Esophagus muscularis mucosa (tissue), 4 donors: ENCODE data around the gene RWDD1. TPM values are rescaled to one million over a fixed set of nuclear protein-coding genes. Genes with fewer than 3 reads are reported as not detected.
A peak's percentile ranks its signal among the peaks of the same experiment; 100 is the strongest.

Experiments used
- DNase-seq: peaks from one replicate; pipeline ENCODE4 v3.0.0-alpha.2; 2017; ENCODE audit errors: extremely low spot score
- H3K27ac ChIP-seq, 4 donors: fragments of 200-600 bp; sonication (generic); replicated peaks in 1 of 4; 1 replicate in 3 of 4; 2 replicates in 1 of 4; pipeline ENCODE4 v1.5.1; 2016 to 2019; ENCODE audit warnings: mild to moderate bottlenecking in 1 of 4
- H3K27me3 ChIP-seq, 4 donors: fragments of 200-600 bp; sonication (generic); one replicate each; pipeline versions ENCODE4 v1.5.1 to v1.6.0; 2016 to 2019
- H3K36me3 ChIP-seq, 4 donors: fragments of 200-600 bp; sonication (generic); one replicate each; pipeline ENCODE4 v1.5.1; 2016 to 2019
- H3K4me1 ChIP-seq, 4 donors: fragments of 200-600 bp; sonication (generic); one replicate each; pipeline ENCODE4 v1.5.1; 2016 to 2019
- H3K4me3 ChIP-seq, 4 donors: fragments of 200-600 bp; sonication (generic); 1 replicate in 2 of 4; 2 replicates in 2 of 4; pipeline ENCODE4 v1.5.1; 2016 to 2019; ENCODE audit warnings: mild to moderate bottlenecking in 4 of 4, moderate library complexity in 1 of 4
- H3K9me3 ChIP-seq, 4 donors: fragments of 200-600 bp; sonication (generic); 1 replicate in 3 of 4; 2 replicates in 1 of 4; pipeline ENCODE4 v1.5.1; 2016 to 2019
- EP300 ChIP-seq: sonication (generic); formaldehyde crosslinking; IDR thresholded peaks from one replicate; pipeline ENCODE4 v1.6.1; 2017; ENCODE audit warnings: antibody characterized with exemption
- POLR2A ChIP-seq: fragments of 450-650 bp; IDR thresholded peaks from one replicate; pipeline ENCODE4 v1.6.1; 2017; ENCODE audit warnings: antibody characterized with exemption, moderate library complexity, mild to moderate bottlenecking, low read depth
- POLR2AphosphoS5 ChIP-seq, 2 donors: sonication (generic); formaldehyde crosslinking; IDR thresholded peaks; one replicate each; pipeline ENCODE4 v1.6.1; 2017; ENCODE audit warnings: antibody characterized with exemption in 2 of 2
- WGBS: methylation state at CpG from one replicate; pipeline ENCODE4 v1.1.5; 2018; 5-methylcytosine and 5-hydroxymethylcytosine counted together
- intact Hi-C: fragments of 100-400 bp; cut with DNase I; formaldehyde crosslinking; loops from one replicate; pipeline ENCODE4 v1.15.1; 2023
- total RNA-seq, 4 donors: library from RNA; depleted of rRNA; stranded (reverse); fragments of >200 nt; gene quantifications; one replicate each; pipeline versions ENCODE4 v1.1.0 to v1.2.1, GENCODE V29; 2016
- TF ChIP-seq, protein P1 (sequence below), 3 experiments: fragments of 200-600 bp in 2 of 3; fragments of 450-650 bp in 1 of 3; sonication (generic) in 2 of 3; IDR thresholded peaks; one replicate each; pipeline ENCODE4 v1.5.1; 2017 to 2019; ENCODE audit warnings: antibody characterized with exemption in 3 of 3, mild to moderate bottlenecking in 2 of 3, moderate library complexity in 1 of 3

RWDD1 gene
- total RNA-seq, 4 donors from 2014 or later, result 44.1 to 76.4 (median 53.3) TPM

DNA sequence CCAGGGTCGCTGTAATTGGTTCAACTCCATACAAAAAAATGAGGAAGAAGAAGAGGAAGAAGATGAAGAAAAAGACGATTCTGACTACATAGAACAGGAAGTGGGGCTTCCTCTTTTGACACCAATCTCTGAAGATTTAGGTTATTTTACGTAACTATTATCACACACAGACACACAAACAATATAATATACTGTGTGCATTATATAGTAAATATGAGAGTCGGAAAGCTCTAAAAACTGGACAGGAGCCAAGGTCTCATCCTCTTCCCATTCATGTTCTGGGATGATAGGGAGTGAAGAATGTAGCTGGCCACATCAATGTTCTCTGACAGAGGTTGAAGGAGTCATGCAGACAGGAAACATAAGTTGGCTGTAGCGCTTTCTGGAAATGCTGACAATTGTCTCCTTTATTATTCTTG, 58.3 kb downstream of the RWDD1 start:
- peaks cover 8 to 24% (median 11%) of the 10 kb centered on the region in 4 donors for H3K36me3 ChIP-seq
- H3K27me3 ChIP-seq, result no peaks in the 10 kb centered on the region
- DNase-seq, result no peak
- intact Hi-C loops, result no loop called here
- no peaks in the 10 kb centered on the region for H3K4me1 ChIP-seq
- TF ChIP-seq POLR2AphosphoS5 (IDR thresholded peaks at IDR 0.05) (no peak), EP300 (no peak), POLR2A (no peak)
- TF ChIP-seq, protein P1, sequence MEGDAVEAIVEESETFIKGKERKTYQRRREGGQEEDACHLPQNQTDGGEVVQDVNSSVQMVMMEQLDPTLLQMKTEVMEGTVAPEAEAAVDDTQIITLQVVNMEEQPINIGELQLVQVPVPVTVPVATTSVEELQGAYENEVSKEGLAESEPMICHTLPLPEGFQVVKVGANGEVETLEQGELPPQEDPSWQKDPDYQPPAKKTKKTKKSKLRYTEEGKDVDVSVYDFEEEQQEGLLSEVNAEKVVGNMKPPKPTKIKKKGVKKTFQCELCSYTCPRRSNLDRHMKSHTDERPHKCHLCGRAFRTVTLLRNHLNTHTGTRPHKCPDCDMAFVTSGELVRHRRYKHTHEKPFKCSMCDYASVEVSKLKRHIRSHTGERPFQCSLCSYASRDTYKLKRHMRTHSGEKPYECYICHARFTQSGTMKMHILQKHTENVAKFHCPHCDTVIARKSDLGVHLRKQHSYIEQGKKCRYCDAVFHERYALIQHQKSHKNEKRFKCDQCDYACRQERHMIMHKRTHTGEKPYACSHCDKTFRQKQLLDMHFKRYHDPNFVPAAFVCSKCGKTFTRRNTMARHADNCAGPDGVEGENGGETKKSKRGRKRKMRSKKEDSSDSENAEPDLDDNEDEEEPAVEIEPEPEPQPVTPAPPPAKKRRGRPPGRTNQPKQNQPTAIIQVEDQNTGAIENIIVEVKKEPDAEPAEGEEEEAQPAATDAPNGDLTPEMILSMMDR (IDR thresholded peaks at IDR 0.05), result no peak
- H3K4me3 ChIP-seq, result no peak overlapping the region
- 56% methylated on average over 5 of the region's 5 CpGs for WGBS
- no peak overlapping the region for H3K27ac ChIP-seq
- no peaks in the 10 kb centered on the region for H3K9me3 ChIP-seq

DNA sequence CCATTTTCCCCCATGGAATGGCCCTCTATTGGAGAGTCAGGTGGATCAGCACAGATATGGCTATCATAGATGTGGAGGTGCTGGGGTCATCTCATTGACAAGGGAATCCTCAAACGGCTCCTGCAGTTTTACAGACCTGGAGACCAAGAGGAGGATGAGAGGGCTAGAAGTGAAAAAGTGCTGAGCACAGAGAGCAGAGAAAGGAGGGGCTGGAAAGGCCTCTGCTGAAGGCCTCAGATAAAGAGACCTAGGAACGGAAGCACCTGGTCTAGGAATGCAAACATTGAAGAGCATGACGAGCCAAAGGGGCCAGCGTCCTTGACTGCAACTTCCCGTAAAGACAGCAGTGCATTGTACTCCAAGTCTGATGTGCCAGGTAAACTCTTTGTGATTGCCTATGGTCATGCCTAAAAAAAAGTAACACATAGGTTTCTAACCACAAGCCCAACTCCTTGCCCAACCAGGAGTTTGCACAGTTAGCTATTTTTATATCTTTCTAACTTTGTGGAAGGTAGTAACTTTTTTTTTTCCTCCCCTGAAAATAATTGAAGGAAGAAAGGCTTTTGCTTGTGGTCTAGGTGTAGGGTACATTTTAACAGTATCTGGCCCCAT, 60.2 kb downstream of the RWDD1 start:
- Histone ChIP-seq H3K27ac (no peak overlapping the region), H3K9me3 (no peaks in the 10 kb centered on the region), H3K4me3 (no peak overlapping the region), H3K4me1 (no peaks in the 10 kb centered on the region), H3K36me3 (peaks cover 8 to 27% (median 13%) of the 10 kb centered on the region in 4 donors), H3K27me3 (no peaks in the 10 kb centered on the region)
- DNase-seq, result no peak
- intact Hi-C loops, result no loop called here
- WGBS, result 57% methylated on average over 5 of the region's 5 CpGs
- TF ChIP-seq POLR2AphosphoS5 (IDR thresholded peaks at IDR 0.05), result peak in 1 of 2 donors; percentile 6
- no peak for TF ChIP-seq POLR2A
- TF ChIP-seq EP300, result no peak
- TF ChIP-seq, protein P1 (IDR thresholded peaks at IDR 0.05), result no peak

DNA sequence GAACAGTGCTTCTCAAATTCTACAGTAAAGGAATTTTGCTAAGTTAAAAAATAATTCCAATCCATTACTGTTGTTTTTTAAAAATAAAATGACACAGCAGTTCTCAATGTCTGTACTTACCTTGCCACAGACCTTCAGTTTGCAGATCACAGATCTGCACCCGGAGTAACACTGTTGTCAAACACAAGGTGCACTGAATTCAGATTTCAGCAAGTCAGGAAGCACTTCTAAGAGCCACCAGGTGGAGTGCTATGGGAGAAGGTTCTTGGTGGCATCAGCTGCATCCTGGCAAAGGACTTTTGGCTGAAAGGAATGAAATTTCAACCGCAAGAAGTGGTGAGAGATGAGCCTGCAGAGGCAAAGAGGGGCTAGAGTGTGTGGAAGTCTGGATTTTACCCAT, 62.4 kb downstream of the RWDD1 start:
- WGBS, result 85% methylated on average over 2 of the region's 2 CpGs
- TF ChIP-seq, protein P1 (IDR thresholded peaks at IDR 0.05), result no peak
- TF ChIP-seq POLR2A (no peak), EP300 (no peak), POLR2AphosphoS5 (IDR thresholded peaks at IDR 0.05) (no peak)
- Histone ChIP-seq H3K4me1 (no peaks in the 10 kb centered on the region), H3K9me3 (no peaks in the 10 kb centered on the region), H3K27ac (no peak overlapping the region), H3K4me3 (no peak overlapping the region), H3K27me3 (no peaks in the 10 kb centered on the region), H3K36me3 (peaks cover 8 to 35% (median 20%) of the 10 kb centered on the region in 4 donors)
- no peak for DNase-seq
- intact Hi-C loops, result no loop called here

Other genes with a start within 250 kb of the RWDD1 start
- 10 to 100 TPM; 27.8 to 42.1 (median 31.5) TPM for gene DSE, start 200.6 kb upstream of the RWDD1 start, total RNA-seq
- gene CALHM6, start 110.1 kb upstream of the RWDD1 start, total RNA-seq, result 1 to 10 TPM in 2 of 4 donors, not detected in 2; 1.2 to 3.0 TPM
- 1 to 10 TPM; 2.0 to 4.2 (median 3.3) TPM for gene CALHM5, start 59.9 kb upstream of the RWDD1 start, total RNA-seq
- gene TRAPPC3L, start 25.8 kb upstream of the RWDD1 start, total RNA-seq, result under 1 TPM in 1 of 4 donors, not detected in 3; 0.42 TPM
- not detected for gene CALHM4, start 17.8 kb upstream of the RWDD1 start, total RNA-seq
- gene RSPH4A, start 45.0 kb downstream of the RWDD1 start, total RNA-seq, result under 1 TPM in 2 of 4 donors, not detected in 2; 0.29 to 0.50 TPM
- gene ZUP1, start 97.3 kb downstream of the RWDD1 start, total RNA-seq, result 1 to 10 TPM; 5.6 to 8.0 (median 7.3) TPM
- 10 to 100 TPM in 3 of 4 donors, 1 to 10 TPM in 1; 8.7 to 15.0 (median 12.7) TPM for gene KPNA5, start 109.7 kb downstream of the RWDD1 start, total RNA-seq
- 10 to 100 TPM in 1 of 4 donors, 1 to 10 TPM in 3; 4.2 to 14.7 (median 8.7) TPM for gene FAM162B, start 194.2 kb downstream of the RWDD1 start, total RNA-seq